ENCODE results near the gene PCCA. TPM values are rescaled to one million over a fixed set of nuclear protein-coding genes. Genes with fewer than 3 reads are reported as not detected.

Gene PCCA
- total and polyA plus RNA-seq, 4 donors, result 17.7 to 37.4 (median 22.6) TPM

- no peak overlapping the region for H3K27ac ChIP-seq (ENCODE audit: low read depth in 1 of 2, low read length in 2 of 2)
- ATAC-seq (ENCODE audit: low FRiP score), result no peak
- WGBS, 2 donors, result 71 to 78% methylated on average over 15 of the region's 15 CpGs
These were observed 417.3 kb downstream of the PCCA start for GRCh38 chr13:100506154-100506553.

GRCh38 chr13:100506600-100507422, 417.9 kb downstream of the PCCA start:
- no peak for DNase-seq
- H3K36me3 ChIP-seq (ENCODE audit: control insufficient read depth in 1 of 2, insufficient read depth in 2 of 2, low read length in 1 of 2), result no peaks in the 10 kb centered on the region
- intact Hi-C loops (cut with DNase I), result no loop called here
- H3K4me1 ChIP-seq (ENCODE audit: control insufficient read depth in 1 of 2, insufficient read depth in 2 of 2, low read length in 2 of 2), result no peaks in the 10 kb centered on the region
- H3K9me3 ChIP-seq (ENCODE audit: control insufficient read depth, low read length), result no peaks in the 10 kb centered on the region
- H3K27ac ChIP-seq (ENCODE audit: low read depth in 1 of 2, low read length in 2 of 2), result no peak overlapping the region
- no peak for ATAC-seq (ENCODE audit: low FRiP score)
- 77 to 78% methylated on average over 9 of the region's 9 CpGs for WGBS, 2 donors
- H3K27me3 ChIP-seq (ENCODE audit: control insufficient read depth in 1 of 2, insufficient read depth in 2 of 2, low read length in 1 of 2), result no peaks in the 10 kb centered on the region
- H3K4me3 ChIP-seq (ENCODE audit: low read length in 2 of 2), result no peak overlapping the region

More at GRCh38 chr13:100506154-100506553, 417.3 kb downstream of the PCCA start:
- no peaks in the 10 kb centered on the region for H3K4me1 ChIP-seq (ENCODE audit: control insufficient read depth in 1 of 2, insufficient read depth in 2 of 2, low read length in 2 of 2)
- no peak for DNase-seq
- no peaks in the 10 kb centered on the region for H3K27me3 ChIP-seq (ENCODE audit: control insufficient read depth in 1 of 2, insufficient read depth in 2 of 2, low read length in 1 of 2)
- no peaks in the 10 kb centered on the region for H3K36me3 ChIP-seq (ENCODE audit: control insufficient read depth in 1 of 2, insufficient read depth in 2 of 2, low read length in 1 of 2)
- no peaks in the 10 kb centered on the region for H3K9me3 ChIP-seq (ENCODE audit: control insufficient read depth, low read length)
- intact Hi-C loops (cut with DNase I), result no loop called here
- no peak overlapping the region for H3K4me3 ChIP-seq (ENCODE audit: low read length in 2 of 2)

- H3K27me3 ChIP-seq (ENCODE audit: control insufficient read depth in 1 of 2, insufficient read depth in 2 of 2, low read length in 1 of 2), result no peaks in the 10 kb centered on the region
- no peaks in the 10 kb centered on the region for H3K9me3 ChIP-seq (ENCODE audit: control insufficient read depth, low read length)
- no peak overlapping the region for H3K27ac ChIP-seq (ENCODE audit: low read depth in 1 of 2, low read length in 2 of 2)
- WGBS, 2 donors, result 41 to 63% methylated on average over 6 of the region's 6 CpGs
- no peaks in the 10 kb centered on the region for H3K4me1 ChIP-seq (ENCODE audit: control insufficient read depth in 1 of 2, insufficient read depth in 2 of 2, low read length in 2 of 2)
- DNase-seq, result no peak
- intact Hi-C loops (cut with DNase I), result no loop called here
- H3K36me3 ChIP-seq (ENCODE audit: control insufficient read depth in 1 of 2, insufficient read depth in 2 of 2, low read length in 1 of 2), result no peaks in the 10 kb centered on the region
- no peak overlapping the region for H3K4me3 ChIP-seq (ENCODE audit: low read length in 2 of 2)
- no peak for ATAC-seq (ENCODE audit: low FRiP score)
These were observed 419.6 kb downstream of the PCCA start for GRCh38 chr13:100508455-100508854.

- no peak overlapping the region for H3K27ac ChIP-seq (ENCODE audit: low read depth in 1 of 2, low read length in 2 of 2)
These were observed 420.1 kb downstream of the PCCA start for GRCh38 chr13:100508996-100509395.

GRCh38 chr13:100510208-100510957, 421.5 kb downstream of the PCCA start:
- DNase-seq, result no peak
- Histone ChIP-seq H3K27me3 (ENCODE audit: control insufficient read depth in 1 of 2, insufficient read depth in 2 of 2, low read length in 1 of 2) (no peaks in the 10 kb centered on the region), H3K4me1 (ENCODE audit: control insufficient read depth in 1 of 2, insufficient read depth in 2 of 2, low read length in 2 of 2) (no peaks in the 10 kb centered on the region), H3K4me3 (ENCODE audit: low read length in 2 of 2) (no peak overlapping the region), H3K27ac (ENCODE audit: low read depth in 1 of 2, low read length in 2 of 2) (no peak overlapping the region), H3K9me3 (ENCODE audit: control insufficient read depth, low read length) (no peaks in the 10 kb centered on the region), H3K36me3 (ENCODE audit: control insufficient read depth in 1 of 2, insufficient read depth in 2 of 2, low read length in 1 of 2) (no peaks in the 10 kb centered on the region)
- no peak for ATAC-seq (ENCODE audit: low FRiP score)
- WGBS, 2 donors, result 96% methylated on average over 11 of the region's 11 CpGs
- intact Hi-C loops (cut with DNase I), result loop anchor here in 1 of 2 donors (10.0 kb wide), 1 partner anchor 596 kb away; no protein-coding TSS in a partner anchor

More at GRCh38 chr13:100508996-100509395, 420.1 kb downstream of the PCCA start:
- ATAC-seq (ENCODE audit: low FRiP score) (no peak), DNase-seq (no peak)
- WGBS, 2 donors, result 72 to 75% methylated on average over 8 of the region's 8 CpGs
- no peak overlapping the region for H3K4me3 ChIP-seq (ENCODE audit: low read length in 2 of 2)
- intact Hi-C loops (cut with DNase I), result no loop called here
- no peaks in the 10 kb centered on the region for H3K27me3 ChIP-seq (ENCODE audit: control insufficient read depth in 1 of 2, insufficient read depth in 2 of 2, low read length in 1 of 2)
- no peaks in the 10 kb centered on the region for H3K9me3 ChIP-seq (ENCODE audit: control insufficient read depth, low read length)
- H3K36me3 ChIP-seq (ENCODE audit: control insufficient read depth in 1 of 2, insufficient read depth in 2 of 2, low read length in 1 of 2), result no peaks in the 10 kb centered on the region
- no peaks in the 10 kb centered on the region for H3K4me1 ChIP-seq (ENCODE audit: control insufficient read depth in 1 of 2, insufficient read depth in 2 of 2, low read length in 2 of 2)

- H3K36me3 ChIP-seq (ENCODE audit: control insufficient read depth in 1 of 2, insufficient read depth in 2 of 2, low read length in 1 of 2), result no peaks in the 10 kb centered on the region
- H3K4me3 ChIP-seq (ENCODE audit: low read length in 2 of 2), result no peak overlapping the region
- H3K4me1 ChIP-seq (ENCODE audit: control insufficient read depth in 1 of 2, insufficient read depth in 2 of 2, low read length in 2 of 2), result no peaks in the 10 kb centered on the region
- DNase-seq (no peak), ATAC-seq (ENCODE audit: low FRiP score) (no peak)
- no peaks in the 10 kb centered on the region for H3K27me3 ChIP-seq (ENCODE audit: control insufficient read depth in 1 of 2, insufficient read depth in 2 of 2, low read length in 1 of 2)
- H3K9me3 ChIP-seq (ENCODE audit: control insufficient read depth, low read length), result no peaks in the 10 kb centered on the region
- no peak overlapping the region for H3K27ac ChIP-seq (ENCODE audit: low read depth in 1 of 2, low read length in 2 of 2)
- intact Hi-C loops (cut with DNase I), result loop anchor here in 1 of 2 donors (10.0 kb wide), 1 partner anchor 597 kb away; no protein-coding TSS in a partner anchor
- 86 to 89% methylated on average over 7 of the region's 7 CpGs for WGBS, 2 donors
These were observed 422.6 kb downstream of the PCCA start for GRCh38 chr13:100511466-100511865.

- ATAC-seq (ENCODE audit: low FRiP score) (no peak), DNase-seq (no peak)
- Histone ChIP-seq H3K9me3 (ENCODE audit: control insufficient read depth, low read length) (no peaks in the 10 kb centered on the region), H3K36me3 (ENCODE audit: control insufficient read depth in 1 of 2, insufficient read depth in 2 of 2, low read length in 1 of 2) (no peaks in the 10 kb centered on the region), H3K27me3 (ENCODE audit: control insufficient read depth in 1 of 2, insufficient read depth in 2 of 2, low read length in 1 of 2) (no peaks in the 10 kb centered on the region), H3K4me3 (ENCODE audit: low read length in 2 of 2) (no peak overlapping the region), H3K27ac (ENCODE audit: low read depth in 1 of 2, low read length in 2 of 2) (no peak overlapping the region), H3K4me1 (ENCODE audit: control insufficient read depth in 1 of 2, insufficient read depth in 2 of 2, low read length in 2 of 2) (no peaks in the 10 kb centered on the region)
- 94 to 96% methylated on average over 9 of the region's 9 CpGs for WGBS, 2 donors
- intact Hi-C loops (cut with DNase I), result loop anchor here in 1 of 2 donors (10.0 kb wide), 1 partner anchor 598 kb away; no protein-coding TSS in a partner anchor
These were observed 423.5 kb downstream of the PCCA start for GRCh38 chr13:100512422-100512821.

- ATAC-seq (ENCODE audit: low FRiP score), result no peak
These were observed 424.3 kb downstream of the PCCA start for GRCh38 chr13:100513171-100513570.

More at GRCh38 chr13:100513171-100513570, 424.3 kb downstream of the PCCA start:
- H3K36me3 ChIP-seq (ENCODE audit: control insufficient read depth in 1 of 2, insufficient read depth in 2 of 2, low read length in 1 of 2), result no peaks in the 10 kb centered on the region
- H3K9me3 ChIP-seq (ENCODE audit: control insufficient read depth, low read length), result no peaks in the 10 kb centered on the region
- DNase-seq, result no peak
- intact Hi-C loops (cut with DNase I), result loop anchor here in 1 of 2 donors (10.0 kb wide), 1 partner anchor 598 kb away; no protein-coding TSS in a partner anchor
- H3K4me3 ChIP-seq (ENCODE audit: low read length in 2 of 2), result no peak overlapping the region
- H3K27ac ChIP-seq (ENCODE audit: low read depth in 1 of 2, low read length in 2 of 2), result no peak overlapping the region
- no peaks in the 10 kb centered on the region for H3K4me1 ChIP-seq (ENCODE audit: control insufficient read depth in 1 of 2, insufficient read depth in 2 of 2, low read length in 2 of 2)
- 83 to 88% methylated on average over 3 of the region's 3 CpGs for WGBS, 2 donors
- H3K27me3 ChIP-seq (ENCODE audit: control insufficient read depth in 1 of 2, insufficient read depth in 2 of 2, low read length in 1 of 2), result no peaks in the 10 kb centered on the region

Data from aorta (tissue), 5 donors.